SU-DHL-6 (cell line): ENCODE results near the gene CLCF1.

Experiments used
- H2AFZ ChIP-seq: fragments of 200-600 bp; sonication (generic); 2 replicates; pipeline ENCODE4 v1.6.1; 2014; ENCODE audit warnings: low read depth, mild to moderate bottlenecking, moderate library complexity, mixed read lengths, antibody characterized with exemption, low read length; ENCODE audit not compliant: severe bottlenecking
- H3F3A ChIP-seq: fragments of 200-600 bp; shearing (Covaris generic); 2 replicates; pipeline ENCODE4 v1.6.0; 2016; ENCODE audit warnings: antibody characterized with exemption, mild to moderate bottlenecking; ENCODE audit not compliant: insufficient read depth
- H3K27ac ChIP-seq: fragments of 200-600 bp; sonication (generic); 2 replicates; pipeline ENCODE4 v1.5.1; 2016; ENCODE audit warnings: low read depth, mild to moderate bottlenecking, low read length, moderate library complexity, mixed read lengths
- H3K27me3 ChIP-seq: fragments of 200-600 bp; sonication (generic), shearing (Covaris generic); 2 replicates; pipeline ENCODE4 v1.6.0; 2014; ENCODE audit warnings: mild to moderate bottlenecking, low read length
- H3K36me3 ChIP-seq: fragments of 200-600 bp; sonication (generic); 2 replicates; pipeline ENCODE4 v1.6.1; 2014; ENCODE audit warnings: mild to moderate bottlenecking, low read length, mixed read lengths
- H3K4me2 ChIP-seq: fragments of 300-600, 200-600 bp; shearing (Covaris generic), sonication (generic); 2 replicates; pipeline ENCODE4 v1.6.0; 2014; ENCODE audit warnings: low read length, low read depth, mild to moderate bottlenecking; ENCODE audit not compliant: poor library complexity, severe bottlenecking
- H3K4me3 ChIP-seq: fragments of 200-600 bp; sonication (generic); 2 replicates; pipeline ENCODE4 v1.5.1; 2014; ENCODE audit warnings: antibody characterized with exemption, low read length, mild to moderate bottlenecking, mixed read lengths; ENCODE audit not compliant: insufficient read depth, poor library complexity, severe bottlenecking
- H3K79me2 ChIP-seq: fragments of 200-600 bp; sonication (generic); 2 replicates; pipeline ENCODE4 v1.6.1; 2014; ENCODE audit warnings: mild to moderate bottlenecking, low read length, moderate library complexity; ENCODE audit not compliant: insufficient read depth
- H3K9ac ChIP-seq: fragments of 200-600 bp; sonication (generic); 2 replicates; pipeline ENCODE4 v1.7.0; 2014; ENCODE audit warnings: mild to moderate bottlenecking, low read length
- H3K9me2 ChIP-seq: fragments of 200-600 bp; sonication (generic); replicated peaks from 2 replicates; pipeline ENCODE4 v1.6.1; 2014; ENCODE audit warnings: low read length; ENCODE audit not compliant: insufficient read depth
- H3K9me3 ChIP-seq: fragments of 200-600 bp; sonication (generic); 2 replicates; pipeline ENCODE4 v1.6.1; 2014; ENCODE audit warnings: low read length, mixed read lengths; ENCODE audit not compliant: insufficient read depth
- H4K20me1 ChIP-seq: fragments of 200-600 bp; sonication (generic); 2 replicates; pipeline ENCODE4 v1.6.1; 2014; ENCODE audit warnings: low read depth, mild to moderate bottlenecking, antibody characterized with exemption, low read length, moderate library complexity, mixed read lengths
- EZH2phosphoT487 ChIP-seq: fragments of 200-600 bp; sonication (generic), shearing (Covaris generic); conservative IDR thresholded peaks from 2 replicates; pipeline ENCODE4 v1.6.1; 2018; ENCODE audit warnings: mild to moderate bottlenecking, antibody characterized with exemption, low read length, moderate library complexity, mixed read lengths
- TF ChIP-seq, protein P1 (sequence below): fragments of 200-600 bp; sonication (generic); IDR thresholded peaks from one replicate; pipeline ENCODE4 v1.5.1; 2017; ENCODE audit warnings: antibody characterized with exemption, mild to moderate bottlenecking, low read length, moderate library complexity; ENCODE audit not compliant: insufficient read depth, poor library complexity, severe bottlenecking

The CLCF1 gene

DNA sequence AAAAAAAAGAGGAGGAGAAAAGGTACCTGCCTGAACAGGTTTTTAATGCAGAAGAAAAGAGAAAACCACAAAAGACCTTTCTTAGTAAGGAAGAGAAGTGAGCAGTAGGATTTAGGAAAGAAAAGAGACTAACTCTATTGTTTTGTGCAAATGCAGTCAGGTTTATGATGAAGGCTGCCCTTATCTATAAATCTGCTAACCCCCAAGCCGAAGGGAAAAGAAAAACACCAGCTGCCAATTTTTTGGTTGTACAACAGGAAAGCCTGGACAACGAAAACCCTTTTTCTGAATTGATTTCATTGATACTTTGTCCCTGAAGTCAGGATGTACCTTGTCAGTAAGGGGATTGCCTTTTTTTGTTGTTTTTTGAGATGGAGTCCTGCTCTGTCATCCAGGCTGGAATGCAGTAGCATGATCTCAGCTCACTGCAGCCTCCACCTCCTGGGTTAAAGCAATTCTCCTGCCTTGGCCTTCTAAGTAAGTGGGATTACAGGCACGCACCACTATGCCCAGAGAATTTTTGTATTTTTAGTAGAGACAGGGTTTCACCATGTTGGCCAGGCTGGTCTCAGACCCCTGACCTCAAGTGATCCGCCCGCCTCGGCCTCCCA lies 41.2 kb downstream of the CLCF1 start:
- Histone ChIP-seq H3K9me3 (no peaks in the 10 kb centered on the region), H3K36me3 (no peaks in the 10 kb centered on the region), H3K4me3 (no peak overlapping the region), H3K9ac (no peak overlapping the region), H3K9me2 (no peaks in the 10 kb centered on the region), H3K4me2 (no peak overlapping the region), H3K27me3 (no peaks in the 10 kb centered on the region), H4K20me1 (no peaks in the 10 kb centered on the region), H3K27ac (no peak overlapping the region), H2AFZ (no peak overlapping the region), H3F3A (no peaks in the 10 kb centered on the region), H3K79me2 (no peaks in the 10 kb centered on the region)
- no peak for TF ChIP-seq EZH2phosphoT487
- TF ChIP-seq, protein P1, sequence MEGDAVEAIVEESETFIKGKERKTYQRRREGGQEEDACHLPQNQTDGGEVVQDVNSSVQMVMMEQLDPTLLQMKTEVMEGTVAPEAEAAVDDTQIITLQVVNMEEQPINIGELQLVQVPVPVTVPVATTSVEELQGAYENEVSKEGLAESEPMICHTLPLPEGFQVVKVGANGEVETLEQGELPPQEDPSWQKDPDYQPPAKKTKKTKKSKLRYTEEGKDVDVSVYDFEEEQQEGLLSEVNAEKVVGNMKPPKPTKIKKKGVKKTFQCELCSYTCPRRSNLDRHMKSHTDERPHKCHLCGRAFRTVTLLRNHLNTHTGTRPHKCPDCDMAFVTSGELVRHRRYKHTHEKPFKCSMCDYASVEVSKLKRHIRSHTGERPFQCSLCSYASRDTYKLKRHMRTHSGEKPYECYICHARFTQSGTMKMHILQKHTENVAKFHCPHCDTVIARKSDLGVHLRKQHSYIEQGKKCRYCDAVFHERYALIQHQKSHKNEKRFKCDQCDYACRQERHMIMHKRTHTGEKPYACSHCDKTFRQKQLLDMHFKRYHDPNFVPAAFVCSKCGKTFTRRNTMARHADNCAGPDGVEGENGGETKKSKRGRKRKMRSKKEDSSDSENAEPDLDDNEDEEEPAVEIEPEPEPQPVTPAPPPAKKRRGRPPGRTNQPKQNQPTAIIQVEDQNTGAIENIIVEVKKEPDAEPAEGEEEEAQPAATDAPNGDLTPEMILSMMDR = no peak

DNA sequence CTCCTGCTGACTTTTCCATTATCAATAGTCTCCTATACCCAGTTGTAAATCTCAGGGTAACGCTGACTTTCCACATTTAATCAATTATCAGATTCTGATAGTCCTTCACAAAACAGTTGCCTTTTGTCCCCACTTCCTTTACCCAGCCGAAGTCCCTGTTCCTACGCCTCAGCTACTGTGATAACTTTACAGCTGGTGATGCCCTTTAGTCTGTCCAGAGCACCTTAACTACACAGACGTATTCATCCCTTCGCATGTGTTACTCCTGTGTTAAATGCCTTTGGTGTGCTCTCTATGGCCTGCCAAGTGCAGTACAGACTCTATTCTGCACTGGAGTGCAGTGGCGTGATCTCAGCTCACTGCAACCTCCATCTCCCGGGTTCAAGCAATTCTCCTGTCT lies 49.9 kb downstream of the CLCF1 start:
- H3K4me2 ChIP-seq = no peak overlapping the region
- no peak overlapping the region for H3K27ac ChIP-seq
- H3K36me3 ChIP-seq = no peaks in the 10 kb centered on the region
- no peak overlapping the region for H2AFZ ChIP-seq
- no peak overlapping the region for H3K9ac ChIP-seq
- no peaks in the 10 kb centered on the region for H3K9me3 ChIP-seq
- no peaks in the 10 kb centered on the region for H3K9me2 ChIP-seq
- H3F3A ChIP-seq = no peaks in the 10 kb centered on the region
- no peaks in the 10 kb centered on the region for H3K79me2 ChIP-seq
- H3K27me3 ChIP-seq = no peaks in the 10 kb centered on the region
- TF ChIP-seq EZH2phosphoT487 = no peak
- TF ChIP-seq, protein P1 = no peak
- no peak overlapping the region for H3K4me3 ChIP-seq
- H4K20me1 ChIP-seq = no peaks in the 10 kb centered on the region

DNA sequence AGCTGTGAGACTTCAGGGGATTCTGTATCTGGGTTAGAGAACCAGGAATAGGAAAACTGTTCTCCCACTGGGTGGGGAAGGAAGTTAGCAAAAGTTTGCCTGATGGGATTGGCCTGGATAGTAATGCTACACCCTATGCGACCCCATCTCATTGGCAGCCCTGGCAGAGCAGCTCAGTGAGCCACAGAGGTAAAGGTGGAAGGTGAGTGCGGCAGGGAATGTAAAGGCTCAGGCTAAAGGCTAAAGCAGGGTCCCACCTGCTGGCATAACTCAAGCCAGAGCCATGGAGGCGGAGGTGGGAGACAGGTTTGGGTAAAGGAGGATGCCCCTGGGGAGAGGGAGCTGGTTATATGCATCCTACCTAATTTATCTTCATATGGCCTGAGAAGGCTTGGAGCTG lies 51.3 kb downstream of the CLCF1 start:
- H3K9ac ChIP-seq = no peak overlapping the region
- H2AFZ ChIP-seq = no peak overlapping the region
- TF ChIP-seq, protein P1 = no peak
- TF ChIP-seq EZH2phosphoT487 = no peak
- H3F3A ChIP-seq = no peaks in the 10 kb centered on the region; the same call in 1 of the 2 replicates
- no peak overlapping the region for H3K4me3 ChIP-seq
- no peaks in the 10 kb centered on the region for H3K9me2 ChIP-seq
- no peaks in the 10 kb centered on the region for H4K20me1 ChIP-seq
- no peaks in the 10 kb centered on the region for H3K79me2 ChIP-seq
- H3K27ac ChIP-seq = no peak overlapping the region
- no peaks in the 10 kb centered on the region for H3K27me3 ChIP-seq
- H3K9me3 ChIP-seq = no peaks in the 10 kb centered on the region
- H3K4me2 ChIP-seq = no peak overlapping the region
- no peaks in the 10 kb centered on the region for H3K36me3 ChIP-seq
